Coronary artery (tissue), 2 donors: Measurements from ENCODE around the gene CRCP.

ENCODE experiments used
- DNase-seq: peaks from one replicate; pipeline ENCODE4 v3.0.0-alpha.2; 2017; ENCODE audit warnings: low spot score
- H3K27ac ChIP-seq, 2 donors: fragments of 200-600 bp; sonication (generic); one replicate each; pipeline ENCODE4 v1.5.1; 2016 to 2019
- H3K4me3 ChIP-seq: fragments of 200-600 bp; sonication (generic); 2 replicates; pipeline ENCODE4 v1.5.1; 2016; ENCODE audit warnings: mild to moderate bottlenecking, moderate library complexity
- TF ChIP-seq, protein P1 (sequence below): fragments of 200-600 bp; sonication (generic); IDR thresholded peaks from one replicate; pipeline ENCODE4 v1.5.1; 2019; ENCODE audit warnings: antibody characterized with exemption

CRCP gene

GRCh38 chr7:66198956-66199355, 84.3 kb downstream of the CRCP start:
- TF ChIP-seq, protein P1, sequence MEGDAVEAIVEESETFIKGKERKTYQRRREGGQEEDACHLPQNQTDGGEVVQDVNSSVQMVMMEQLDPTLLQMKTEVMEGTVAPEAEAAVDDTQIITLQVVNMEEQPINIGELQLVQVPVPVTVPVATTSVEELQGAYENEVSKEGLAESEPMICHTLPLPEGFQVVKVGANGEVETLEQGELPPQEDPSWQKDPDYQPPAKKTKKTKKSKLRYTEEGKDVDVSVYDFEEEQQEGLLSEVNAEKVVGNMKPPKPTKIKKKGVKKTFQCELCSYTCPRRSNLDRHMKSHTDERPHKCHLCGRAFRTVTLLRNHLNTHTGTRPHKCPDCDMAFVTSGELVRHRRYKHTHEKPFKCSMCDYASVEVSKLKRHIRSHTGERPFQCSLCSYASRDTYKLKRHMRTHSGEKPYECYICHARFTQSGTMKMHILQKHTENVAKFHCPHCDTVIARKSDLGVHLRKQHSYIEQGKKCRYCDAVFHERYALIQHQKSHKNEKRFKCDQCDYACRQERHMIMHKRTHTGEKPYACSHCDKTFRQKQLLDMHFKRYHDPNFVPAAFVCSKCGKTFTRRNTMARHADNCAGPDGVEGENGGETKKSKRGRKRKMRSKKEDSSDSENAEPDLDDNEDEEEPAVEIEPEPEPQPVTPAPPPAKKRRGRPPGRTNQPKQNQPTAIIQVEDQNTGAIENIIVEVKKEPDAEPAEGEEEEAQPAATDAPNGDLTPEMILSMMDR, result no peak
- H3K4me3 ChIP-seq, result no peak overlapping the region
- DNase-seq, result no peak
- H3K27ac ChIP-seq, result no peak overlapping the region

- Histone ChIP-seq H3K27ac (no peak overlapping the region), H3K4me3 (no peak overlapping the region)
- TF ChIP-seq, protein P1, result no peak
- no peak for DNase-seq
Observed at GRCh38 chr7:66202441-66202840, 87.8 kb downstream of the CRCP start.
